GM12878 (cell line): ENCODE results near the gene TBC1D19. TPM values are rescaled to one million over a fixed set of nuclear protein-coding genes. Genes with fewer than 3 reads are reported as not detected.

ENCODE experiments used
- ASH2L ChIP-seq: fragments of 300-600, 200-600 bp; sonication (generic); IDR thresholded peaks from 2 replicates; pipeline ENCODE4 v1.6.1; 2017; ENCODE audit warnings: low read depth, mild to moderate bottlenecking, borderline replicate concordance
- EP300 ChIP-seq, 2 experiments: fragments of 150-350 bp in 1 of 2; IDR thresholded peaks; 2 replicates each; pipeline ENCODE4 v1.6.1; 2011 to 2012; ENCODE audit warnings: low read depth in 2 of 2, low read length in 2 of 2, borderline replicate concordance in 1 of 2, improper control_type of control experiment in 1 of 2, inconsistent platforms in 1 of 2; ENCODE audit not compliant: control insufficient read depth in 1 of 2
- ETV6 ChIP-seq, 2 experiments: fragments of 450-650 bp in 1 of 2; IDR thresholded peaks in 1 of 2; conservative IDR thresholded peaks in 1 of 2; 2 replicates each; pipeline ENCODE4 v1.6.1; 2014; ENCODE audit warnings: antibody characterized with exemption in 1 of 2, borderline replicate concordance in 1 of 2, low read depth in 1 of 2, mild to moderate bottlenecking in 1 of 2, moderate library complexity in 1 of 2
- FOS ChIP-seq: IDR thresholded peaks from 3 replicates; pipeline ENCODE4 v1.6.1; 2011; ENCODE audit warnings: borderline replicate concordance; ENCODE audit not compliant: insufficient read length; ENCODE audit errors: extremely low read depth
- FOXK2 ChIP-seq: fragments of 450-650 bp; IDR thresholded peaks from 2 replicates; pipeline ENCODE4 v1.6.1; 2017; ENCODE audit warnings: mild to moderate bottlenecking, moderate library complexity
- HDGF ChIP-seq: fragments of 450-650 bp; IDR thresholded peaks from 2 replicates; pipeline ENCODE4 v1.6.1; 2016; ENCODE audit warnings: antibody characterized with exemption
- JUND ChIP-seq: IDR thresholded peaks from 2 replicates; pipeline ENCODE4 v1.6.1; 2012; ENCODE audit warnings: low read depth, mild to moderate bottlenecking, low read length, improper control_type of control experiment, moderate library complexity
- LARP7 ChIP-seq: fragments of 450-650 bp; IDR thresholded peaks from 2 replicates; pipeline ENCODE4 v1.6.1; 2017; ENCODE audit warnings: mild to moderate bottlenecking
- MLLT1 ChIP-seq: fragments of 450-650 bp; IDR thresholded peaks from 2 replicates; pipeline ENCODE4 v1.6.1; 2016; ENCODE audit warnings: mild to moderate bottlenecking
- MTA3 ChIP-seq: IDR thresholded peaks from 2 replicates; pipeline ENCODE4 v1.6.1; 2012; ENCODE audit warnings: low read length, inconsistent platforms, borderline replicate concordance
- SP1 ChIP-seq: IDR thresholded peaks from one replicate; pipeline ENCODE4 v1.6.1; 2011; ENCODE audit warnings: low read depth, low read length
- TCF12 ChIP-seq: IDR thresholded peaks from 2 replicates; pipeline ENCODE4 v1.6.1; 2011; ENCODE audit warnings: low read depth, mild to moderate bottlenecking, low read length
- ZNF24 ChIP-seq: fragments of 450-650 bp; IDR thresholded peaks from 2 replicates; pipeline ENCODE4 v1.6.1; 2017; ENCODE audit warnings: antibody characterized with exemption, mild to moderate bottlenecking
- polyA plus RNA-seq, 11 experiments: library from polyadenylated mRNA; depleted of rRNA in 4 of 11; unstranded in 6 of 11; stranded (reverse) in 5 of 11; fragments of >200 nt; fragmentation: Nextera tagmentation in 4 of 11; fragmentation: Illumina TruSeq in 1 of 11; extraction: Ambion mirVana in 4 of 11; extraction: Trizol in 1 of 11; gene quantifications; 1 replicate in 1 of 11; 2 replicates in 10 of 11; pipeline versions ENCODE4 v1.2.1 to v1.2.3, GENCODE V29; 2011 to 2016; ENCODE audit warnings: inconsistent platforms in 2 of 11, missing spikeins in 2 of 11, low read depth in 1 of 11
- total RNA-seq, 4 experiments: library from RNA; depleted of rRNA in 3 of 4; stranded (reverse); fragments of >200 nt in 3 of 4; fragmentation: Illumina TruSeq in 1 of 4; extraction: Trizol in 1 of 4; gene quantifications; 2 replicates each; pipeline versions ENCODE4 v1.2.1 to v1.2.3, GENCODE V29; 2013 to 2021
- TF ChIP-seq, protein P1 (sequence below): fragments of 450-650 bp; IDR thresholded peaks from 2 replicates; pipeline ENCODE4 v1.6.1; 2017; ENCODE audit warnings: borderline replicate concordance
- TF ChIP-seq, protein P2 (sequence below): fragments of 450-650 bp; formaldehyde crosslinking; IDR thresholded peaks from 2 replicates; pipeline ENCODE4 v1.4.0; 2022; ENCODE audit warnings: mild to moderate bottlenecking, moderate library complexity

TBC1D19 gene
- total and polyA plus RNA-seq, 10 of the 15 experiments (the other 5 are each of a cell fraction or from before 2014, with no cell fraction given): 0.29 to 3.9 (median 2.1) TPM

DNA sequence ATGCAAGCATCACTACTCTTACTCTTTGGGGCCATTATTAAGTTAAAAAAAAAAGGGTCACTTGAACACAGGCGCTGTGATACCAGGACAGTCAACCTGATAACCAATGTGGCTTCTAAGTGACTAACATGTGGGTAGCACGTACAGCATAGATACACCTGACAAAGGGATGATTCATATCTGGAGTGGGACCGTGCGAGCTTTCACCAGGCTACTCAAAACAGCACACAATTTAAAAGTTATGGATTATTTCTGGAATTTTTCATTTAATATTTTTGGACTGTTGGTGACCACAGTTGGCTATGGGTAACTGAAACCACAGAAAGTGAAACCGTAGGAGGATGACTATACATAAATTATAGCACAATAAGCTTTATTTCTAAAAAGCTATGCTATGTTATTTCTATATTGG is 162.9 kb downstream of the TBC1D19 start (continued):
- TF ChIP-seq ZNF24 (0 out of 2 replicates have a peak, but pooled peaks have one; percentile 55), HDGF (no peak), MLLT1 (peak; percentile 73), EP300 (IDR thresholded peaks at IDR 0.05; ENCODE audit: borderline replicate concordance in 1 of 2, control insufficient read depth in 1 of 2, low read depth in 2 of 2, low read length in 2 of 2) (peak; percentile 78 to 96), TCF12 (peak; percentile 90), FOXK2 (no peak), ETV6 (conservative IDR thresholded peaks at IDR 0.05 in 1 of 2, IDR thresholded peaks at IDR 0.05 in 1 of 2; ENCODE audit: borderline replicate concordance in 1 of 2, low read depth in 1 of 2) (peak in 1 of 2 experiments; percentile 79; a peak in 1 of 4 replicates), LARP7 (no peak), ASH2L (no peak), SP1 (no peak), FOS (no peak), MTA3 (peak; percentile 99), JUND (peak; percentile 94)
- TF ChIP-seq, protein P1, sequence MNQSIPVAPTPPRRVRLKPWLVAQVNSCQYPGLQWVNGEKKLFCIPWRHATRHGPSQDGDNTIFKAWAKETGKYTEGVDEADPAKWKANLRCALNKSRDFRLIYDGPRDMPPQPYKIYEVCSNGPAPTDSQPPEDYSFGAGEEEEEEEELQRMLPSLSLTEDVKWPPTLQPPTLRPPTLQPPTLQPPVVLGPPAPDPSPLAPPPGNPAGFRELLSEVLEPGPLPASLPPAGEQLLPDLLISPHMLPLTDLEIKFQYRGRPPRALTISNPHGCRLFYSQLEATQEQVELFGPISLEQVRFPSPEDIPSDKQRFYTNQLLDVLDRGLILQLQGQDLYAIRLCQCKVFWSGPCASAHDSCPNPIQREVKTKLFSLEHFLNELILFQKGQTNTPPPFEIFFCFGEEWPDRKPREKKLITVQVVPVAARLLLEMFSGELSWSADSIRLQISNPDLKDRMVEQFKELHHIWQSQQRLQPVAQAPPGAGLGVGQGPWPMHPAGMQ: no peak
- TF ChIP-seq, protein P2, sequence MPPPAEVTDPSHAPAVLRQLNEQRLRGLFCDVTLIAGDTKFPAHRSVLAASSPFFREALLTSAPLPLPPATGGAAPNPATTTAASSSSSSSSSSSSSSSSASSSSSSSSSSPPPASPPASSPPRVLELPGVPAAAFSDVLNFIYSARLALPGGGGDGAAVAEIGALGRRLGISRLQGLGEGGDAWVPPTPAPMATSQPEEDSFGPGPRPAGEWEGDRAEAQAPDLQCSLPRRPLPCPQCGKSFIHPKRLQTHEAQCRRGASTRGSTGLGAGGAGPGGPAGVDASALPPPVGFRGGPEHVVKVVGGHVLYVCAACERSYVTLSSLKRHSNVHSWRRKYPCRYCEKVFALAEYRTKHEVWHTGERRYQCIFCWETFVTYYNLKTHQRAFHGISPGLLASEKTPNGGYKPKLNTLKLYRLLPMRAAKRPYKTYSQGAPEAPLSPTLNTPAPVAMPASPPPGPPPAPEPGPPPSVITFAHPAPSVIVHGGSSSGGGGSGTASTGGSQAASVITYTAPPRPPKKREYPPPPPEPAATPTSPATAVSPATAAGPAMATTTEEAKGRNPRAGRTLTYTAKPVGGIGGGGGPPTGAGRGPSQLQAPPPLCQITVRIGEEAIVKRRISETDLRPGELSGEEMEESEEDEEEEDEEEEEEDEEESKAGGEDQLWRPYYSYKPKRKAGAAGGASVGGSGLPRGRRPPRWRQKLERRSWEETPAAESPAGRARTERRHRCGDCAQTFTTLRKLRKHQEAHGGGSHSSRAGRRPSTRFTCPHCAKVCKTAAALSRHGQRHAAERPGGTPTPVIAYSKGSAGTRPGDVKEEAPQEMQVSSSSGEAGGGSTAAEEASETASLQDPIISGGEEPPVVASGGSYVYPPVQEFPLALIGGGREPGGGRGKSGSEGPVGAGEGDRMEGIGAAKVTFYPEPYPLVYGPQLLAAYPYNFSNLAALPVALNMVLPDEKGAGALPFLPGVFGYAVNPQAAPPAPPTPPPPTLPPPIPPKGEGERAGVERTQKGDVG (CRISPR knock-in tag): no peak
